Hematopoietic multipotent progenitor cell treated with erythropoietin and hydrocortisone succinate and interleukin-3 and kit ligand, for 17 days (in vitro differentiated cells): Measurements from ENCODE around the gene ZNF527.
A peak's percentile ranks its signal among the peaks of the same experiment; 100 is the strongest.
"Not testable (repeated sequence)": the region's sequence is repeated elsewhere in the genome, so short reads cannot be mapped to it uniquely, and the experiment has no call there.

Source experiments
- DNase-seq: peaks from one replicate; pipeline ENCODE4 v3.0.0-alpha.2; 2015; ENCODE audit warnings: low spot score

The ZNF527 gene

GRCh38 chr19:37370880-37371661 is at the start of gene ZNF527:
Gene ZNF527, plus strand, starts transcription at chr19:37371099. Its CDS starts 3,100 bp downstream, at chr19:37374199.
- peak; percentile 57 for DNase-seq

- DNase-seq = no peak
These were observed 41.2 kb upstream of the ZNF527 start for GRCh38 chr19:37329686-37330085.

GRCh38 chr19:37332839-37333238 is 38.1 kb upstream of the ZNF527 start:
- DNase-seq = no peak

GRCh38 chr19:37333457-37333856 is 37.4 kb upstream of the ZNF527 start:
- DNase-seq = no peak

- peak; percentile 67 for DNase-seq
These were observed 36.5 kb upstream of the ZNF527 start for GRCh38 chr19:37334179-37335071.

GRCh38 chr19:37342753-37343152 is 28.1 kb upstream of the ZNF527 start:
- no peak for DNase-seq

GRCh38 chr19:37346091-37346490 is 24.8 kb upstream of the ZNF527 start:
- no peak for DNase-seq

- DNase-seq = no peak
These were observed 22.8 kb upstream of the ZNF527 start for GRCh38 chr19:37348060-37348459.

- no peak for DNase-seq
These were observed 16.9 kb upstream of the ZNF527 start for GRCh38 chr19:37353968-37354367.

GRCh38 chr19:37355901-37356300 is 15.0 kb upstream of the ZNF527 start:
- no peak for DNase-seq

- DNase-seq = no peak
These were observed 8.9 kb upstream of the ZNF527 start for GRCh38 chr19:37361994-37362393.

GRCh38 chr19:37362733-37363132 is 8.2 kb upstream of the ZNF527 start:
- DNase-seq = no peak

- not testable (repeated sequence) for DNase-seq
These were observed 466 bp upstream of the ZNF527 start for GRCh38 chr19:37370386-37370879.

GRCh38 chr19:37389234-37389633 is 18.3 kb downstream of the ZNF527 start:
- no peak for DNase-seq

GRCh38 chr19:37391399-37391798 is 20.5 kb downstream of the ZNF527 start:
- not testable (repeated sequence) for DNase-seq

GRCh38 chr19:37401078-37401477 is 30.2 kb downstream of the ZNF527 start:
- no peak for DNase-seq

- no peak for DNase-seq
These were observed 32.5 kb downstream of the ZNF527 start for GRCh38 chr19:37403403-37403802.

GRCh38 chr19:37406140-37406846 is 35.4 kb downstream of the ZNF527 start:
- not testable (repeated sequence) for DNase-seq

GRCh38 chr19:37412700-37413099 is 41.8 kb downstream of the ZNF527 start:
- DNase-seq = no peak

- DNase-seq = no peak
These were observed 42.6 kb downstream of the ZNF527 start for GRCh38 chr19:37413313-37414084.
